H9 (cell line): Measurements from ENCODE around the gene CCDC92. TPM values are rescaled to one million over a fixed set of nuclear protein-coding genes. Genes with fewer than 3 reads are reported as not detected.
A peak's percentile ranks its signal among the peaks of the same experiment; 100 is the strongest.

ENCODE experiments used
- DNase-seq: peaks from one replicate; pipeline ENCODE4 v3.0.0-alpha.2; 2017
- H2AFZ ChIP-seq: one replicate; pipeline ENCODE4 v1.6.1; 2013; ENCODE audit warnings: mild to moderate bottlenecking, low read length, control low read depth, moderate library complexity
- H2AK5ac ChIP-seq: 2 replicates; pipeline ENCODE4 v1.6.1; 2013; ENCODE audit warnings: low read length, control low read depth, mixed read lengths; ENCODE audit not compliant: insufficient read length
- H2BK120ac ChIP-seq: one replicate; pipeline ENCODE4 v1.6.1; 2013; ENCODE audit warnings: low read depth, mild to moderate bottlenecking, low read length, control low read depth, inconsistent platforms; ENCODE audit not compliant: poor library complexity, severe bottlenecking
- H2BK12ac ChIP-seq: 2 replicates; pipeline ENCODE4 v1.6.1; 2013; ENCODE audit warnings: low read length, control low read depth, mixed read lengths, low read depth; ENCODE audit not compliant: insufficient read length
- H2BK15ac ChIP-seq: 2 replicates; pipeline ENCODE4 v1.6.1; 2013; ENCODE audit warnings: low read depth, low read length, control low read depth
- H2BK20ac ChIP-seq: one replicate; pipeline ENCODE4 v1.6.1; 2013; ENCODE audit warnings: low read depth, mild to moderate bottlenecking, low read length, control low read depth, inconsistent platforms; ENCODE audit not compliant: poor library complexity, severe bottlenecking
- H2BK5ac ChIP-seq: 2 replicates; pipeline ENCODE4 v1.6.1; 2013; ENCODE audit warnings: low read length, control low read depth, mixed read lengths; ENCODE audit not compliant: insufficient read length
- H3K14ac ChIP-seq: 2 replicates; pipeline ENCODE4 v1.6.1; 2013; ENCODE audit warnings: low read length, control low read depth; ENCODE audit not compliant: insufficient read depth
- H3K18ac ChIP-seq: 2 replicates; pipeline ENCODE4 v1.6.1; 2013; ENCODE audit warnings: low read depth, mild to moderate bottlenecking, mixed read lengths, low read length, control low read depth; ENCODE audit not compliant: insufficient read length
- H3K23ac ChIP-seq: 2 replicates; pipeline ENCODE4 v1.6.1; 2013; ENCODE audit warnings: low read length, control low read depth, mixed read lengths, low read depth; ENCODE audit not compliant: insufficient read length
- H3K23me2 ChIP-seq: 2 replicates; pipeline ENCODE4 v1.6.1; 2013; ENCODE audit warnings: low read depth, mild to moderate bottlenecking, mixed read lengths, low read length, control low read depth; ENCODE audit not compliant: insufficient read length, poor library complexity, severe bottlenecking
- H3K27ac ChIP-seq: 2 replicates; pipeline ENCODE4 v1.5.1; 2013; ENCODE audit warnings: low read length, control low read depth, mixed read lengths, low read depth; ENCODE audit not compliant: insufficient read length
- H3K27me3 ChIP-seq: 2 replicates; pipeline ENCODE4 v1.6.1; 2013; ENCODE audit warnings: low read length, control low read depth, inconsistent platforms; ENCODE audit not compliant: insufficient read depth
- H3K4ac ChIP-seq: 2 replicates; pipeline ENCODE4 v1.6.1; 2013; ENCODE audit warnings: low read depth, mild to moderate bottlenecking, control low read depth, inconsistent platforms, low read length, moderate library complexity
- H3K4me1 ChIP-seq: 2 replicates; pipeline ENCODE4 v1.6.1; 2013; ENCODE audit warnings: low read length, control low read depth, inconsistent platforms; ENCODE audit not compliant: insufficient read depth
- H3K4me2 ChIP-seq: 2 replicates; pipeline ENCODE4 v1.6.1; 2013; ENCODE audit warnings: low read length, control low read depth, mixed read lengths; ENCODE audit not compliant: insufficient read length, insufficient read depth
- H3K56ac ChIP-seq: 2 replicates; pipeline ENCODE4 v1.6.1; 2013; ENCODE audit warnings: low read depth, mild to moderate bottlenecking, mixed read lengths, low read length, control low read depth; ENCODE audit not compliant: insufficient read length
- H3K79me1 ChIP-seq: 2 replicates; pipeline ENCODE4 v1.6.1; 2013; ENCODE audit warnings: low read depth, mild to moderate bottlenecking, moderate library complexity, low read length, control low read depth, inconsistent platforms; ENCODE audit not compliant: insufficient read depth, poor library complexity, severe bottlenecking
- H3K79me2 ChIP-seq: 2 replicates; pipeline ENCODE4 v1.6.1; 2013; ENCODE audit warnings: low read length, control low read depth, inconsistent platforms; ENCODE audit not compliant: insufficient read depth
- H3K9ac ChIP-seq: 2 replicates; pipeline ENCODE4 v1.6.1; 2013; ENCODE audit warnings: low read length, control low read depth, mixed read lengths; ENCODE audit not compliant: insufficient read length; ENCODE audit errors: extremely low read depth
- H3K9me3 ChIP-seq: one replicate; pipeline ENCODE4 v1.6.1; 2013; ENCODE audit warnings: low read depth, low read length, inconsistent platforms; ENCODE audit not compliant: control insufficient read depth
- H3T11ph ChIP-seq: one replicate; pipeline ENCODE4 v1.6.1; 2013; ENCODE audit warnings: mild to moderate bottlenecking, low read length, control low read depth, inconsistent platforms
- H4K20me1 ChIP-seq: one replicate; pipeline ENCODE4 v1.6.1; 2013; ENCODE audit not compliant: control insufficient read depth, insufficient read length, insufficient read depth
- H4K5ac ChIP-seq: 2 replicates; pipeline ENCODE4 v1.6.1; 2013; ENCODE audit warnings: low read depth, mild to moderate bottlenecking, mixed read lengths, low read length, control low read depth; ENCODE audit not compliant: insufficient read length
- H4K8ac ChIP-seq: replicated peaks from 2 replicates; pipeline ENCODE4 v1.6.1; 2013; ENCODE audit warnings: low read length, control low read depth, mixed read lengths, low read depth; ENCODE audit not compliant: insufficient read length
- H4K91ac ChIP-seq: 2 replicates; pipeline ENCODE4 v1.6.1; 2013; ENCODE audit warnings: low read depth, mild to moderate bottlenecking, moderate library complexity, mixed read lengths, low read length, control low read depth; ENCODE audit not compliant: insufficient read length
- H3K27ac Mint-ChIP-seq, 3 experiments: 2 replicates in 2 of 3; 3 replicates in 1 of 3; pipeline ENCODE4 v1.8.0; 2020 to 2021; ENCODE audit warnings: mixed read lengths in 3 of 3, mild to moderate bottlenecking in 1 of 3, moderate library complexity in 1 of 3
- H3K27me3 Mint-ChIP-seq: 2 replicates; pipeline ENCODE4 v1.8.0; 2021; ENCODE audit warnings: low read depth, mild to moderate bottlenecking, moderate library complexity, mixed read lengths
- H3K36me3 Mint-ChIP-seq, 3 experiments: 2 replicates in 2 of 3; 3 replicates in 1 of 3; pipeline ENCODE4 v1.8.0; 2020 to 2021; ENCODE audit warnings: low read depth in 3 of 3, mixed read lengths in 3 of 3; ENCODE audit not compliant: insufficient read depth in 1 of 3
- H3K4me1 Mint-ChIP-seq, 2 experiments: 2 replicates each; pipeline ENCODE4 v1.8.0; 2020; ENCODE audit warnings: mixed read lengths in 2 of 2
- H3K4me3 Mint-ChIP-seq, 2 experiments: 2 replicates in 1 of 2; 3 replicates in 1 of 2; pipeline ENCODE4 v1.8.0; 2020 to 2021; ENCODE audit warnings: mild to moderate bottlenecking in 2 of 2, mixed read lengths in 2 of 2, moderate library complexity in 1 of 2
- H3K9me3 Mint-ChIP-seq, 2 experiments: 2 replicates in 1 of 2; 3 replicates in 1 of 2; pipeline ENCODE4 v1.8.0; 2020; ENCODE audit warnings: mild to moderate bottlenecking in 2 of 2, mixed read lengths in 2 of 2, moderate library complexity in 1 of 2
- CTCF ChIP-seq: fragments of 200-600 bp; sonication (generic); conservative IDR thresholded peaks from 3 replicates; pipeline ENCODE4 v1.8.0; 2021; ENCODE audit warnings: antibody characterized with exemption, mild to moderate bottlenecking
- WGBS: extraction: QIAGEN DNeasy Blood & Tissue Kit; methylation state at CpG from one replicate; pipeline ENCODE4 v1.1.7; 2013; ENCODE audit warnings: missing lambda C conversion rate, low lambda C conversion rate, mixed read lengths; ENCODE audit not compliant: insufficient read length; ENCODE audit errors: extremely low coverage; 5-methylcytosine and 5-hydroxymethylcytosine counted together
- total RNA-seq: library from RNA; stranded (reverse); gene quantifications from 2 replicates; pipeline ENCODE4 v1.2.1, GENCODE V29; 2021

CCDC92 gene
- total RNA-seq, 1 experiment from 2014 or later = 1.3 TPM

- Histone ChIP-seq H2BK5ac (no peak overlapping the region), H4K8ac (no peak overlapping the region), H3K27ac (no peak overlapping the region), H3K4me2 (no peak overlapping the region), H3K23me2 (no peaks in the 10 kb centered on the region), H4K5ac (no peak overlapping the region), H3K14ac (no peak overlapping the region; the same call in 1 of the 2 replicates), H3K79me2 (no peaks in the 10 kb centered on the region), H3K27me3 (no peaks in the 10 kb centered on the region; the same call in 1 of the 2 replicates), H2BK15ac (no peak overlapping the region), H2BK12ac (no peak overlapping the region), H2AFZ (no peak overlapping the region), H3K9ac (no peak overlapping the region), H2BK20ac (no peak overlapping the region), H3T11ph (no peak overlapping the region), H2BK120ac (no peak overlapping the region), H3K23ac (no peak overlapping the region), H3K4ac (no peak overlapping the region), H4K91ac (no peak overlapping the region), H3K9me3 (no peaks in the 10 kb centered on the region), H3K18ac (no peak overlapping the region), H3K79me1 (no peaks in the 10 kb centered on the region), H4K20me1 (no peaks in the 10 kb centered on the region), H3K4me1 (no peaks in the 10 kb centered on the region), H3K56ac (no peak overlapping the region), H2AK5ac (no peak overlapping the region)
- peaks cover 94% of the 10 kb centered on the region for H3K27me3 Mint-ChIP-seq
- no peaks in the 10 kb centered on the region for H3K4me1 Mint-ChIP-seq
- H3K9me3 Mint-ChIP-seq = no peaks in the 10 kb centered on the region
- no peak for DNase-seq
- no CpG with 5 or more reads among the region's 15 CpGs for WGBS
- no peak overlapping the region for H3K27ac Mint-ChIP-seq
- TF ChIP-seq CTCF = peak; percentile 21; the same call in 1 of the 3 replicates
- H3K4me3 Mint-ChIP-seq = 0 out of 5 replicates have a peak overlapping the region, but pooled peaks of 1 of the 2 experiments have one; percentile 11
- no peaks in the 10 kb centered on the region for H3K36me3 Mint-ChIP-seq
Measured at GRCh38 chr12:123928274-123928865, 44.3 kb downstream of the CCDC92 start.
